HPDE6-E6E7 (cell line): ENCODE measurements around the gene MAP3K9.
A peak's percentile ranks its signal among the peaks of the same experiment; 100 is the strongest.
"Not testable (repeated sequence)": the region's sequence is repeated elsewhere in the genome, so short reads cannot be mapped to it uniquely, and the experiment has no call there.

ENCODE experiments used
- DNase-seq: peaks from one replicate; pipeline ENCODE4 v3.0.0; 2011; ENCODE audit warnings: missing footprints; ENCODE audit errors: extremely low spot score

MAP3K9 gene

DNA sequence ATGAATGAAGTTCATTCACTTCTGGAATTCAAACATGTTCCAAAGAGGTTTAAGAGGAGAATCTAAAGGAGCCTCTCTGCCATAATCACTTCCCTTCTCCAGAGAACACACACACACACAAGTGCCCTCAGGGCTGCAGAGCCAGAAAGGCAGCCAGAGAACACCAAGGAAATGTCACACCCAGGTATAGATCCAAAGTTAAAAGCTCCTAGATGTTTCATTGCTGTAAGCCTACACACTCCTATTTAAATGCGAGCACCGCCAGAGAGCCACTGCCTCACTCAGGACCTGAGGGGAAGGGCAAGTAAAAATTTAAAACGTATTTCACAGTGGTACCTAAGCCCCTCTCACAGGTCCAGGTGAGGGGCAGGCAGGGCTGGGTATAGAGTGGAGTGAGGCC lies 85.2 kb downstream of the MAP3K9 start:
- DNase-seq, result no peak

GRCh38 chr14:70723276-70723675 lies 86.0 kb downstream of the MAP3K9 start:
- DNase-seq, result no peak

DNA sequence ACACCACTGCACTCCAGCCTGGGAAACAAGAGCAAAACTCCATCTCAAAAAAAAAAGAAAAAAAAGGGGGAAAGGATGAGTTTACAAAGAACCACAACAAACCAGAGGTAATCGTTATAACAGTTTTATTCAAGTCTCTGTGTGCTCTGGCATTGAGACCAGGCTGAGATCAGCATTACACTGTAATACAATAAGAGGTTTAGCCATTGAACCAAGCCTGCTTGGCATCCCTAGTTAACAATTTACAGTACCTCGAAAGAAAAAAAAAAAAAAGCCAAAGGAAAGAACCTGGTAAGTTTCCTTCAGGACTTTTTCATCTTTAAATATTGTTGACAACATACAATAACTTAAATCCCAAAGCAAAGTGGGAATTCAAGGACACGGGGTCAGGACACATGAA lies 86.9 kb downstream of the MAP3K9 start:
- no peak for DNase-seq

DNA sequence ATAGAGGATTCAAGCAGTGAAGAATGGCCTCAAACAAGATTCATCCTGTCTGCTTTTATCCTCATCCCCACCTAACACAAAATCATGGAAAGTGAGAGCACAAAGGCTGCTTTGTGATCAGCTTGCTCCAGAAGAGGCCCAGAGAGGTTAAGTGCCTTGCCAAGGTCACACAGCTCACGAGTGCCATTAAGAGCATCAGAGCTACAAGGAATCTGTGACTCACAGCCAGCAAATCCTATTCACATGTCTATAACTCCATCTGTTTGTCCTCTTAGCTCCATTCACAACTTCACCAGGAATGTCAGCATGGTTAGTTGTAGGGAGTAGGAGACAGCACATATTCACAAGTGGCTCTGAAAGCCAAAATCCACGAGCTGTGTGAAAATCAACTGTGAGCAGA lies 87.8 kb downstream of the MAP3K9 start:
- no peak for DNase-seq

DNA sequence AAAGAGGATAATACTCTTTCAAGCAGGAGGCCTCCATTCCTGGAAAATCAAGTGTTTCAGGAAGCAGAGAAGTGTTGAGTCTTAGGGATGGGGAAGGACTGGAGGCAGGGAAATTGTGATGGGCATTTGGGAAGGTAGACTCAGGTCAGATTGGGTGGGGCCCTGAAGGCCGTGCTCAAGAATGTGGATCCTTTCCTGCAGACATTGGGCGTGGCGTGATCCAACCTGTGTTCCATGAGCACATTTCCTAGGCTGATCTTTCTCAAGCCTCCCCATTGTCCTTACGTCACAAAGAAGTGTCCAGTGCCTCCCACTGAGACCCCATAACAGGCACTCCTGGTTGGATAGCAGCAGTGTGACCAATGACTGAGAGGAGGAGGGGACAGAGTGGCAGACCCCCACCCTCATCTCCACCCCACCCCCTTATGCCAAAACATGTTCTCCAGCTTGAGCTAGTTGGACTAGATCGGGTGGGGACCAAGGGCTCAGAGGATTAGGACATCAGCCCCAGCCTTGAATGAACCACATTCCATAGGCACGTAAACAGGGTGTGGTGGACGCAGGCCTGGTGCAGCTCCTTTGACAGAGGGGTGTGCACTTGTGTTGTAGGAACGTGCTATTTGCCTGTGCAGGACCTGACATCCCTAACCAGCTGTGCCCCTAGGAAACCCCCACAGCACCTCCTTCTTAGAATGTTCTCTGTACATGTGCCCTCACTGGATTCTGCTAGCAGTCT lies 90.8 kb downstream of the MAP3K9 start:
- peak; percentile 59 for DNase-seq

DNA sequence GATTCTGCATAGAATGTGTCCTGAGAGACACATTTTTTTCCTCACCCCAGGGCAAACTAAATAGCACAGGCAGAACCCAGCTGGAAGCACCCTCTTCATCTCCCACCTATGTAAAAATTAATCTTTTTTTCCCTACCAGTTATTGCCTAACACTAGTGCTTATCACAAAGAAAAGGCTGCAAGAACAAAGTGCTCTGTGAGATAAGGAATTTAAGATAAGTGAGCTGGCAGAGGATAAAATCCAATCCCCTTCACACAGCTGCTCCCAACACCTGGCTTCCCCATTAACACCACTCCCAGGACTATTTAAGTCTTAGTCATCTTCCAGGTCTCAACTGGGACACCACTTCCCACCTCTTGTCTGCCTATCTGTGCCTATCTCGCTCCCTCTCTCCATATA lies 92.4 kb downstream of the MAP3K9 start:
- DNase-seq, result no peak

GRCh38 chr14:70716483-70716882 lies 92.8 kb downstream of the MAP3K9 start:
- no peak for DNase-seq

DNA sequence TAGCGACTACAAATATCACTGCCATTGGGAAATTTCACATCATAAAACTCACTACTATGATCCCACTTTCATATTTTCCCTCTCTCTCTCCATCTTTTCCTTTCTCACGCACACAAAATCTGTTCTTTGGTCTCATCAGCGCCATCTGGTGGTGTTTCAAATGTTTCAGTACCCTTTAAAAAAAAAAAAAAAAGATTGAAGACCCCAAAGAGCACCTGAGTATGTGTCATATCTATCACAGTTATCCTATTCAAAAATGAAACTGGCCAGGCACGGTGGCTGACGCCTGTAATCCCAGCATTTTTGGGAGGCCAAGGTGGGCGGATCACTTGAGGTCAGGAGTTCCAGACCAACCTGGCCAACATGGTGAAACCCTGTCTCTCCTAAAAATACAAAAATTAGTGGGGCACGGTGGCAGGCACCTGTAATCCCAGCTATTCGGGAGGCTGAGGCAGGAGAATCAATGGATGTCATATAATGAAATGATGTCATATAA lies 95.2 kb downstream of the MAP3K9 start:
- no peak for DNase-seq

- DNase-seq, result no peak
These were observed 95.8 kb downstream of the MAP3K9 start for GRCh38 chr14:70713511-70713916.

GRCh38 chr14:70713096-70713495 lies 96.2 kb downstream of the MAP3K9 start:
- DNase-seq, result no peak

DNA sequence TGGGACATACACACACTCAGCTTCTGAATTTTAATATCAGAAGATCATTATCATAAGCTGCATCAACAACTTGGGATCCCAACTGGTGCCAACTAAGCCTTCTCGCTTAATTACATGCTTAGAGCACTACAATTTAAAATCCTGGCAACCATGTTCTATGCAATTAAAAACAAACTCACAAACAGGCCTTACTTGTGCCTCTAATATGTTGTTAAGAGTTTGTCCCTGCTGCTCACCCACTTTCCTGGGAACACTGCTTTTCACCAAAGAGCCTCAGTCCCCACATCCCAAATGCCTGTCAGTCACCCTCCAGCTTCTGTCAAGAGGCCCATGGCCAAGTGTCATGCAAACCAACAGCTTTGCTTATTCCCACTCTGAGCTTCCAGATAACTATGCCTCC lies 97.9 kb downstream of the MAP3K9 start:
- no peak for DNase-seq

DNA sequence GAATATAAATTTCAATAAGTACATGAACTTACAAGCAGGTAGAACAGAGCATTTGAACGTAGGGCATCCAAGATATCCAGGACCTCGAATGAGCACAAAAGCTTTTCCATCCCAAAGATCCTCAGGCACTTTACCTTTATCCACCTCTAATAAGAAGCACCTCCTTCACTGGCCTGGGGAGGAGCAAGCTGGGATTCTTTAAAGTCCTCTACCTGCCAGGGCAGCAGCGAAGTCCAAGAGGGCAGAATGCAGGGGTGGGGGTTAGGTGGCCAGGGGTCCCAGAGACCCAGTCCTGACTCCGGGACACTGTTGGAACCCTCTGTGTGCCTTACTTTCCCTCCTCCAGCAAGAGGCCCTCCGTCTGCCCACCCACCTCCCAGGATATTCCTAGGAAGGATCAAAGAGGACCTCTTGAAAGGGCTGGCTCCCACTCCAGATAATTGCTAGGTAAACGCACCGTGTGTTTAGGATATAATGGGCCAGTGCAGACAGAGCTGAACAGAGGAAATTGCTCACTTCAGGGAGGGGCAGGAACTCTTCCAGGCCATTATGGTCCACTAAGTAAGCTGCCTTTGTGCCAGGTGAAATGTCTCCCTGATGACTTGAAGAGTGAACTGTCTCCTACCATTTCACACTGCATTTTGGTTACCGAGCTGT lies 99.5 kb downstream of the MAP3K9 start:
- no peak for DNase-seq

GRCh38 chr14:70708717-70709570 lies 100.4 kb downstream of the MAP3K9 start:
- no peak for DNase-seq

GRCh38 chr14:70707138-70708038 lies 101.9 kb downstream of the MAP3K9 start:
- peak; percentile 83 for DNase-seq

GRCh38 chr14:70706177-70706576 lies 103.1 kb downstream of the MAP3K9 start:
- no peak for DNase-seq

DNA sequence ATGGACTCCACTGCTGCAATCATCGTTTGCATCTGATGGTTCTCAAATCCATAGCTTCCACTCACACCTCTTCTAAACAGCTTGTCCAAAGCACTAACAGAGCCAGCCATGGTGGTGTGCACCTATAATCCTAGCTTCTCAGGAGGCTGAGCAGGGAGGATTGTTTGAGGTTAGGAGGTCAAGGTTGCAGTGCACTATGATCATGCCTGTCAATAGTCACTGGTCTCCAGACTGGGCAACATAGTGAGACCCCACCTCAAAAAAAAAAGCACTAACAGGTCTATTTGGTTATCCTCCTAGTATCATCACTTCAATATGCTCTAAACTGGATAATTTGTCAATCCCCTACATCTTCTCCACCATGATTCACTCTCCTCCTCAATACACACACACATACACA lies 104.4 kb downstream of the MAP3K9 start:
- no peak for DNase-seq

GRCh38 chr14:70703621-70704168 lies 105.6 kb downstream of the MAP3K9 start:
- DNase-seq, result not testable (repeated sequence)

DNA sequence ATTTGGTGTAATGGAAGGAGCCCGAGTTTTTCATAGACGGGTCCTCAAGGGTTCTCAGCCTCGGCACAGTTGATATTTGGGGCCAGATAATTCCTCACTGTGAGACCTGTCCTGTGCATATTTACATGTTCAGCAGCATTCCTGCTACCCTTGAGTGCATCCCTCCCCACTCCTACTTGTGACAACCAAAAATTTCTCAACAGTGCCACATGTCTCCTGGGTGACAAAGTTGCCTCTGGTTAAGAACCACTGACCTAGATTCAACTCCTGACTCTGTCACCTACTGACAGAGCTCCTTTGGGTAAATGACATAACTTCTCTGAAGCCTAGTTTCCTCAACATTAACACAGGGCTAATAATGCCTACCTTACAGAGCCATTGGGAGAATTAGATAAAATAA lies 107.2 kb downstream of the MAP3K9 start:
- no peak for DNase-seq

GRCh38 chr14:70701610-70702009 lies 107.7 kb downstream of the MAP3K9 start:
- DNase-seq, result no peak

DNA sequence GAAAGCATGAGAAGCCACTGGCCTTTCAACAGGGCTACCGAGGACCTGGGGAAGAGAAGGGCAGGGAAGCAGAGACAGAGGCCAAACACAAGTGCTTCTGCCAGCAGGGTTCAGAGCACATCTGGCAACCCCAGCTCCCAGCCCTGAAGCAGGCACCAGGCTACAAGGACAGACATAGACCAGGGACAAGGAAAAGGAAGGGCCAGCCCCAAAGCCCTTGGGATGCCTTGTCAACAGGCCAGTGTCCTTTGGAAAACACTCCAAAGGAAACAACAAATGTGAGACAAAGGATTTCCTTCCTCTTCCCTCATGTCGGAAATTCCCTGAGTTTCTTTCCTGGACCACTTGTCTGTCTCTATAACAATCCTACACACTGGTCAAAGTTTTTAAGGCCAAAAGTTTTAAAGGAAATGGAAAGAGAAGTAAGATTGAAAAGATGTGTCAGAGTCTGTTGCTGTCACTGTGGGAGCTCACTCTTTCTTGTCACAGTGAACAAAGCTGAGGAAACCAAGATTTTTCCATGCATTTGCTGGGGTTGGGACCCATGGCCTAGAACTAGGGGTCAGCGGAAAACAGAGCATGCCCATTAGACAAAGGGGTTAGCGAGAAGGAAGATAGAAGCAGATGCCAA lies 108.2 kb downstream of the MAP3K9 start:
- no peak for DNase-seq

DNA sequence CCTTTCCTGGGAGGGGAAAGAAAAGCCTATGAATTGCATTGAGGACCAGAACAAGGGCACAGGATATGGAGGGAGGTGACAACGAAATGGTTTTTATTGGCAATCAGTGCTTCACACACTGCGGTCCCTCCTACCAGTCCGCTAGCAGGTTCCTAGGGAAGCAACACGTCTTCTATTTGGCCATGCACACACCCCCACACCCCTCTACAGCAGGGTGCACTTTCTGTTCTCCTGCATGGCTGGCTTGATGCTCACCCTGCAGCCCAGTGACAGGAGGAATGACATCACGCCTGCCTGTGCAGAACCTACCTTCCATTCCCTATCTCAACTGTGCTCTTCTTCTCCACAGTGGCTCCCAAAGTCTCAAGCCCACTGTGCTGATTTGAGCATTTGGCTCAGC lies 109.7 kb downstream of the MAP3K9 start:
- no peak for DNase-seq
